PC-9 (cell line): ENCODE measurements around the gene RRAD. TPM values are rescaled to one million over a fixed set of nuclear protein-coding genes. Genes with fewer than 3 reads are reported as not detected.

ENCODE experiments used
- BruUV-seq: library from RNA; stranded (reverse); fragments of 400-500 nt; replicated peaks from 2 replicates; lab custom pipeline; 2021; lab: Mats Ljungman, UMichigan
- CTCF ChIA-PET: fragments of 300-600 bp; sonication (Branson Sonifier 250); formaldehyde crosslinking; loops from one replicate; lab custom pipeline; 2022; ENCODE audit warnings: antibody characterized with exemption; lab: Charles Lee
- POLR2A ChIA-PET: fragments of 300-600 bp; sonication (Branson Sonifier 250); formaldehyde crosslinking; loops from one replicate; lab custom pipeline; 2022; ENCODE audit warnings: antibody characterized with exemption; ENCODE audit not compliant: unreplicated experiment; lab: Charles Lee
- DNase-seq, 2 experiments: peaks; one replicate each; pipeline versions ENCODE4 v3.0.0 to v3.0.0-alpha.2; 2015 to 2022; ENCODE audit warnings: mixed read lengths in 1 of 2
- H2AFZ ChIP-seq: fragments of 200-600 bp; sonication (generic); 2 replicates; pipeline ENCODE4 v1.8.1; 2017; ENCODE audit warnings: antibody characterized with exemption
- H3F3A ChIP-seq: fragments of 200-600 bp; sonication (generic); 2 replicates; pipeline ENCODE4 v1.8.1; 2017; ENCODE audit warnings: antibody characterized with exemption, mild to moderate bottlenecking, low read depth; ENCODE audit not compliant: insufficient read depth
- H3K27ac ChIP-seq: fragments of 200-600 bp; sonication (generic); 2 replicates; pipeline ENCODE4 v1.6.1; 2016; ENCODE audit warnings: mixed run types
- H3K27me3 ChIP-seq: fragments of 200-600 bp; sonication (generic); 2 replicates; pipeline ENCODE4 v1.6.1; 2016; ENCODE audit warnings: low read depth, mixed run types; ENCODE audit not compliant: insufficient read depth
- H3K36me3 ChIP-seq: fragments of 200-600 bp; sonication (generic); 2 replicates; pipeline ENCODE4 v1.6.1; 2016; ENCODE audit warnings: low read depth, mixed run types
- H3K4me1 ChIP-seq: fragments of 200-600 bp; sonication (generic); replicated peaks from 2 replicates; pipeline ENCODE4 v1.6.1; 2016; ENCODE audit warnings: mixed run types; ENCODE audit not compliant: insufficient read depth
- H3K4me2 ChIP-seq: fragments of 200-600 bp; sonication (generic); 2 replicates; pipeline ENCODE4 v1.6.1; 2017; ENCODE audit warnings: mixed run types
- H3K4me3 ChIP-seq: fragments of 200-600 bp; sonication (generic); 2 replicates; pipeline ENCODE4 v1.6.1; 2016; ENCODE audit warnings: mixed run types
- H3K79me2 ChIP-seq: fragments of 200-600 bp; sonication (generic); 2 replicates; pipeline ENCODE4 v1.6.1; 2017; ENCODE audit warnings: low read depth, mixed run types
- H3K9me2 ChIP-seq: fragments of 200-600 bp; sonication (generic); 2 replicates; pipeline ENCODE4 v1.8.1; 2017; ENCODE audit warnings: mild to moderate bottlenecking; ENCODE audit not compliant: insufficient read depth
- H3K9me3 ChIP-seq: fragments of 200-600 bp; sonication (generic); 2 replicates; pipeline ENCODE4 v1.8.1; 2016; ENCODE audit warnings: low read depth; ENCODE audit not compliant: insufficient read depth
- H4K20me1 ChIP-seq: fragments of 200-600 bp; sonication (generic); 2 replicates; pipeline ENCODE4 v1.8.1; 2017; ENCODE audit not compliant: insufficient read depth
- EZH2 ChIP-seq: fragments of 200-600 bp; sonication (generic); IDR thresholded peaks from 2 replicates; pipeline ENCODE4 v1.8.0; 2017; ENCODE audit warnings: antibody characterized with exemption, low read depth
- intact Hi-C: fragments of 100-400 bp; cut with micrococcal nuclease; formaldehyde crosslinking; loops from one replicate; pipeline ENCODE4 v1.10.0; 2022; ENCODE audit not compliant: unreplicated experiment
- total RNA-seq: library from RNA; stranded (reverse); gene quantifications from 2 replicates; pipeline ENCODE4 v1.2.3, GENCODE V29; 2021
- TF ChIP-seq, protein P1 (sequence below): fragments of 200-600 bp; sonication (generic); conservative IDR thresholded peaks from 2 replicates; pipeline ENCODE4 v1.6.1; 2017; ENCODE audit warnings: mixed run types, antibody characterized with exemption, mild to moderate bottlenecking, moderate library complexity

RRAD gene
- total RNA-seq, 1 experiment from 2014 or later, result 0.24 TPM

GRCh38 chr16:66954097-66954659 lies 28.8 kb upstream of the RRAD start:
- Histone ChIP-seq H3K36me3 (no peaks in the 10 kb centered on the region), H3K4me2 (no peak overlapping the region), H3K27me3 (no peaks in the 10 kb centered on the region), H4K20me1 (no peaks in the 10 kb centered on the region), H3K4me1 (no peaks in the 10 kb centered on the region), H3F3A (no peaks in the 10 kb centered on the region), H3K4me3 (no peak overlapping the region), H3K79me2 (no peaks in the 10 kb centered on the region), H3K9me2 (no peaks in the 10 kb centered on the region), H2AFZ (no peak overlapping the region), H3K27ac (no peak overlapping the region), H3K9me3 (no peaks in the 10 kb centered on the region)
- TF ChIP-seq EZH2, result no peak
- TF ChIP-seq, protein P1, sequence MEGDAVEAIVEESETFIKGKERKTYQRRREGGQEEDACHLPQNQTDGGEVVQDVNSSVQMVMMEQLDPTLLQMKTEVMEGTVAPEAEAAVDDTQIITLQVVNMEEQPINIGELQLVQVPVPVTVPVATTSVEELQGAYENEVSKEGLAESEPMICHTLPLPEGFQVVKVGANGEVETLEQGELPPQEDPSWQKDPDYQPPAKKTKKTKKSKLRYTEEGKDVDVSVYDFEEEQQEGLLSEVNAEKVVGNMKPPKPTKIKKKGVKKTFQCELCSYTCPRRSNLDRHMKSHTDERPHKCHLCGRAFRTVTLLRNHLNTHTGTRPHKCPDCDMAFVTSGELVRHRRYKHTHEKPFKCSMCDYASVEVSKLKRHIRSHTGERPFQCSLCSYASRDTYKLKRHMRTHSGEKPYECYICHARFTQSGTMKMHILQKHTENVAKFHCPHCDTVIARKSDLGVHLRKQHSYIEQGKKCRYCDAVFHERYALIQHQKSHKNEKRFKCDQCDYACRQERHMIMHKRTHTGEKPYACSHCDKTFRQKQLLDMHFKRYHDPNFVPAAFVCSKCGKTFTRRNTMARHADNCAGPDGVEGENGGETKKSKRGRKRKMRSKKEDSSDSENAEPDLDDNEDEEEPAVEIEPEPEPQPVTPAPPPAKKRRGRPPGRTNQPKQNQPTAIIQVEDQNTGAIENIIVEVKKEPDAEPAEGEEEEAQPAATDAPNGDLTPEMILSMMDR, result peak; percentile 88
- intact Hi-C loops, result loop anchor here (1.0 to 2.0 kb wide), 3 partner anchors 59 to 511 kb away; no protein-coding TSS in a partner anchor
- CTCF ChIA-PET, result interaction anchor here (0.7 to 1.3 kb wide), 5 partner anchors 35 to 244 kb away, joined by 3 to 9 read pairs (median 6); no protein-coding TSS in a partner anchor
- POLR2A ChIA-PET, result interaction anchor here (0.5 kb wide), 1 partner anchor 150 kb away, joined by 4 read pairs; no protein-coding TSS in a partner anchor
- DNase-seq, result peak; percentile 55 to 81
- no TSS peak for BruUV-seq

DNA sequence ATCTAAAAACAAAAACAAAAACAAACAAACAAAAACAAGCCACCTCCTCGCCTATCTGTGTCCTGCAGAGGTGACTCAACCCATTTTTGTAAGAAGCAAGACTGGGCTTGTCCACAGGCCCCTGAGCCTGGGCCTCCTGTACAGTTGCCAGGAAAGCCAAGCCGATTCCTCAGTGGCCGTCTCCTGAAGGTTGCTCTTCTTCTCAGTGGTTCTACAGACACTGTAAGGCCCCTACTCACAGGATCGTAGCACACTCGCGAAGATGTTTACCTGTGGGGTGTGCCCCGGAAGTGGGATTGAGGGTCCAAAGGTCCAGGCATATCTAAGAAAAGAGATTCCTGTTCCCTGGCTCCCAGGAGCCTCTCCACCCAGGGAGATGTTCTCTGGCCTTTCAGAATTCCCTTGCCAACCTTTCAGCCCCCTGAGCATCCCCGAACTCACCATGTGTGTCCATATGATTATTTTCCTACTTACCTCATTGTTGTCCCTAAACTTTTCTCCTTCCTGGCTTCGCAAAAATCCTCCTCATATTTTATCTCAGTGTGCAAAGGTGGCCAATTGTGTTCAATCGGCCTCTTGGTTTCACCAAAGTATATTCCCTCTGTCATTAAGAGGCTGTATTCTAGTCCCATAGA lies 28.2 kb upstream of the RRAD start:
- TF ChIP-seq, protein P1, result no peak
- TF ChIP-seq EZH2, result no peak
- BruUV-seq, result no TSS peak

GRCh38 chr16:66952430-66953110 lies 27.2 kb upstream of the RRAD start:
- Histone ChIP-seq H3K27me3 (no peaks in the 10 kb centered on the region), H3K79me2 (no peaks in the 10 kb centered on the region), H2AFZ (no peak overlapping the region), H3K36me3 (no peaks in the 10 kb centered on the region), H3K9me3 (no peaks in the 10 kb centered on the region), H3K4me3 (no peak overlapping the region), H3K27ac (no peak overlapping the region), H4K20me1 (no peaks in the 10 kb centered on the region), H3F3A (peaks cover under 1% of the 10 kb centered on the region; the same call in 1 of the 2 replicates), H3K9me2 (no peaks in the 10 kb centered on the region), H3K4me2 (no peak overlapping the region), H3K4me1 (no peaks in the 10 kb centered on the region)
- CTCF ChIA-PET, result interaction anchor here (0.6 to 1.3 kb wide), 3 partner anchors 200 to 747 kb away, joined by 3 read pairs; no protein-coding TSS in a partner anchor
- POLR2A ChIA-PET, result no interaction called here
- intact Hi-C loops, result no loop called here
- BruUV-seq, result no TSS peak
- DNase-seq, result no peak
- no peak for TF ChIP-seq EZH2
- TF ChIP-seq, protein P1, result no peak

More for the DNA sequence above, 28.2 kb upstream of the RRAD start:
- no peak overlapping the region for H3K27ac ChIP-seq
- no peak overlapping the region for H2AFZ ChIP-seq
- no peak for DNase-seq
- H3K79me2 ChIP-seq, result no peaks in the 10 kb centered on the region
- no peaks in the 10 kb centered on the region for H3K9me2 ChIP-seq
- no peak overlapping the region for H3K4me3 ChIP-seq
- H3K9me3 ChIP-seq, result no peaks in the 10 kb centered on the region
- H3K4me1 ChIP-seq, result no peaks in the 10 kb centered on the region
- no peak overlapping the region for H3K4me2 ChIP-seq
- no peaks in the 10 kb centered on the region for H3K27me3 ChIP-seq
- no peaks in the 10 kb centered on the region for H3K36me3 ChIP-seq
- no peaks in the 10 kb centered on the region for H4K20me1 ChIP-seq
- CTCF ChIA-PET, result interaction anchor here (0.7 to 1.3 kb wide), 5 partner anchors 36 to 245 kb away, joined by 3 to 9 read pairs (median 6); no protein-coding TSS in a partner anchor
- intact Hi-C loops, result loop anchor here (1.0 to 2.0 kb wide), 3 partner anchors 58 to 511 kb away; no protein-coding TSS in a partner anchor
- POLR2A ChIA-PET, result interaction anchor here (0.5 kb wide), 1 partner anchor 150 kb away, joined by 4 read pairs; no protein-coding TSS in a partner anchor
- H3F3A ChIP-seq, result no peaks in the 10 kb centered on the region
